OCI-LY7 (cell line): ENCODE measurements around the gene MN1. TPM values are rescaled to one million over a fixed set of nuclear protein-coding genes. Genes with fewer than 3 reads are reported as not detected.

Source experiments
- BruUV-seq: library from RNA; stranded (reverse); fragments of 400-500 nt; replicated peaks from 2 replicates; lab custom pipeline; 2021; lab: Mats Ljungman, UMichigan
- CTCF ChIA-PET: fragments of 300-600 bp; sonication (Branson Sonifier 250); formaldehyde crosslinking; loops from one replicate; lab custom pipeline; 2022; ENCODE audit warnings: antibody characterized with exemption; ENCODE audit not compliant: unreplicated experiment; lab: Charles Lee
- POLR2A ChIA-PET: fragments of 300-600 bp; sonication (Branson Sonifier 250); formaldehyde crosslinking; loops from one replicate; lab custom pipeline; 2022; ENCODE audit warnings: antibody characterized with exemption; lab: Charles Lee
- DNase-seq: peaks from one replicate; pipeline ENCODE4 v3.0.0-alpha.2; 2015; ENCODE audit warnings: low spot score
- H2AFZ ChIP-seq: fragments of 200-600 bp; sonication (generic), shearing (Covaris generic); 2 replicates; pipeline ENCODE4 v1.6.1; 2014; ENCODE audit warnings: mild to moderate bottlenecking, antibody characterized with exemption, low read length, moderate library complexity
- H3K27ac ChIP-seq: fragments of 200-600 bp; sonication (generic); 2 replicates; pipeline ENCODE4 v1.5.1; 2014; ENCODE audit warnings: mixed run types, low read depth, mild to moderate bottlenecking, moderate library complexity, low read length, inconsistent platforms; ENCODE audit not compliant: poor library complexity, severe bottlenecking
- H3K36me3 ChIP-seq: fragments of 200-600 bp; sonication (generic); 2 replicates; pipeline ENCODE4 v1.6.1; 2014; ENCODE audit warnings: mild to moderate bottlenecking, antibody characterized with exemption, low read length, moderate library complexity, mixed read lengths; ENCODE audit not compliant: insufficient read depth
- H3K4me1 ChIP-seq: fragments of 200-600 bp; sonication (generic); 2 replicates; pipeline ENCODE4 v1.5.1; 2014; ENCODE audit warnings: mild to moderate bottlenecking, low read length; ENCODE audit not compliant: insufficient read depth, poor library complexity, severe bottlenecking
- H3K4me2 ChIP-seq: fragments of 200-600 bp; sonication (generic); 2 replicates; pipeline ENCODE4 v1.6.1; 2014; ENCODE audit warnings: mild to moderate bottlenecking, low read length
- H3K4me3 ChIP-seq: fragments of 200-600 bp; sonication (generic); 2 replicates; pipeline ENCODE4 v1.5.1; 2014; ENCODE audit warnings: mild to moderate bottlenecking, low read depth, low read length; ENCODE audit not compliant: poor library complexity, severe bottlenecking
- H3K79me2 ChIP-seq: fragments of 200-600 bp; sonication (generic); 2 replicates; pipeline ENCODE4 v1.6.1; 2016; ENCODE audit warnings: low read depth, mild to moderate bottlenecking, low read length, moderate library complexity, mixed read lengths; ENCODE audit not compliant: insufficient read depth
- H3K9me2 ChIP-seq: fragments of 200-600 bp; sonication (generic); 2 replicates; pipeline ENCODE4 v1.6.1; 2016; ENCODE audit warnings: mild to moderate bottlenecking, low read length, mixed read lengths; ENCODE audit not compliant: insufficient read depth
- H3K9me3 ChIP-seq: fragments of 200-600 bp; sonication (generic); 2 replicates; pipeline ENCODE4 v1.6.1; 2014; ENCODE audit warnings: mild to moderate bottlenecking, mixed run types, low read length, mixed read lengths
- H4K20me1 ChIP-seq: fragments of 200-600 bp; sonication (generic); 2 replicates; pipeline ENCODE4 v1.6.1; 2014; ENCODE audit warnings: mild to moderate bottlenecking, antibody characterized with exemption, low read length, moderate library complexity, mixed read lengths; ENCODE audit not compliant: insufficient read depth
- EZH2phosphoT487 ChIP-seq: fragments of 200-600 bp; sonication (generic); IDR thresholded peaks from 2 replicates; pipeline ENCODE4 v1.6.1; 2018; ENCODE audit warnings: low read depth, borderline replicate concordance, mild to moderate bottlenecking, mixed run types, antibody characterized with exemption, low read length, moderate library complexity, mixed read lengths
- intact Hi-C: fragments of 100-400 bp; cut with micrococcal nuclease; formaldehyde crosslinking; loops from one replicate; pipeline ENCODE4 v1.10.0; 2022; ENCODE audit not compliant: unreplicated experiment
- total RNA-seq, 2 experiments: library from RNA; depleted of rRNA in 1 of 2; stranded (reverse); fragments of >200 nt in 1 of 2; shearing (Covaris generic) in 1 of 2; gene quantifications; 2 replicates each; pipeline ENCODE4 v1.2.3, GENCODE V29; 2014 to 2022
- TF ChIP-seq, protein P1 (sequence below): fragments of 200-600 bp; sonication (generic); conservative IDR thresholded peaks from 2 replicates; pipeline ENCODE4 v1.5.1; 2014; ENCODE audit warnings: mild to moderate bottlenecking, antibody characterized with exemption, low read length, moderate library complexity, mixed read lengths

The MN1 gene
- total RNA-seq, 2 experiments from 2014 or later: 0.47 TPM; not detected in 1

DNA sequence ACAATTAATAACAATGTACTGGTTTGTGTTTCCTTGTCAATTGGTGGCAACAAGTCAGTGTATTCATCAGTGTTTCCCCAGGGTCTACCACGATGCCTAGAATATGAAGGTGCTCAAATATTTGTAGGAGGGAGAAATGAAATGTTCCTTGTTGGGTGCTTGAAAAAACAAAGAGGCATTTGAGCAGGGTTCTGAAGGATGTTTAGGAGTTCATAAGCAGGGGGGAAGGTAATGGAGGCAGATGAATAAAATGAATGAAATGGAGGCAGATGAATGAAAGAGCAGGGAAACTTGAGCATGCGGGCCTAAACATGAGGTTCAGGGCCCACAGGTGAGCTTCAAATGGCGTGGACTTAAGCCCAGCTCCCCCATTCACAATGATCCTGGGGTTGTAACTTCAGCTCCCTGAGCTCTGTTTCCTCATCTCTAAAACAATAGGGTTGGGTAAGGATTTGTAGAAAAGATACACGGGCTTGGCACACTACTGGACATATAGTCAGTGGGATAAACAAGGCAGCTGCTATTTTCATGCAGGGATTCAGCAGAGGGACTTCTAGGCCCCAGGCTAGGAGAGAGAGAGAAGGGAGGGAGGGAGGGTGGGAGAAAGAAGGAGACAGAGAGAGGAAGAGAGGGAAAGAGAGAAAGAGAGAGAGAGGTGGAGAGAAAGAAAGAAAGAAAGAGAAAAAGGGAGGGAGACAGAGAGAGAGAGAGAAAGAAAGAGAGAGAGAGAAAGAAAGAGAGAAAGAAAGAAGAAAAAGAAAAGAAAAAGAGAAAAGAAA is 73.7 kb downstream of the MN1 start:
- TF ChIP-seq, protein P1, sequence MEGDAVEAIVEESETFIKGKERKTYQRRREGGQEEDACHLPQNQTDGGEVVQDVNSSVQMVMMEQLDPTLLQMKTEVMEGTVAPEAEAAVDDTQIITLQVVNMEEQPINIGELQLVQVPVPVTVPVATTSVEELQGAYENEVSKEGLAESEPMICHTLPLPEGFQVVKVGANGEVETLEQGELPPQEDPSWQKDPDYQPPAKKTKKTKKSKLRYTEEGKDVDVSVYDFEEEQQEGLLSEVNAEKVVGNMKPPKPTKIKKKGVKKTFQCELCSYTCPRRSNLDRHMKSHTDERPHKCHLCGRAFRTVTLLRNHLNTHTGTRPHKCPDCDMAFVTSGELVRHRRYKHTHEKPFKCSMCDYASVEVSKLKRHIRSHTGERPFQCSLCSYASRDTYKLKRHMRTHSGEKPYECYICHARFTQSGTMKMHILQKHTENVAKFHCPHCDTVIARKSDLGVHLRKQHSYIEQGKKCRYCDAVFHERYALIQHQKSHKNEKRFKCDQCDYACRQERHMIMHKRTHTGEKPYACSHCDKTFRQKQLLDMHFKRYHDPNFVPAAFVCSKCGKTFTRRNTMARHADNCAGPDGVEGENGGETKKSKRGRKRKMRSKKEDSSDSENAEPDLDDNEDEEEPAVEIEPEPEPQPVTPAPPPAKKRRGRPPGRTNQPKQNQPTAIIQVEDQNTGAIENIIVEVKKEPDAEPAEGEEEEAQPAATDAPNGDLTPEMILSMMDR: no peak
- TF ChIP-seq EZH2phosphoT487: no peak
- POLR2A ChIA-PET: no interaction called here
- no peaks in the 10 kb centered on the region for H3K79me2 ChIP-seq
- H3K27ac ChIP-seq: no peak overlapping the region
- no peaks in the 10 kb centered on the region for H3K9me2 ChIP-seq
- H3K36me3 ChIP-seq: no peaks in the 10 kb centered on the region
- no peak overlapping the region for H3K4me2 ChIP-seq
- intact Hi-C loops: no loop called here
- H3K4me3 ChIP-seq: no peak overlapping the region
- CTCF ChIA-PET: no interaction called here
- no peaks in the 10 kb centered on the region for H4K20me1 ChIP-seq
- no peaks in the 10 kb centered on the region for H3K9me3 ChIP-seq
- H2AFZ ChIP-seq: no peak overlapping the region
- no peaks in the 10 kb centered on the region for H3K4me1 ChIP-seq
- BruUV-seq: no TSS peak
- DNase-seq: no peak

DNA sequence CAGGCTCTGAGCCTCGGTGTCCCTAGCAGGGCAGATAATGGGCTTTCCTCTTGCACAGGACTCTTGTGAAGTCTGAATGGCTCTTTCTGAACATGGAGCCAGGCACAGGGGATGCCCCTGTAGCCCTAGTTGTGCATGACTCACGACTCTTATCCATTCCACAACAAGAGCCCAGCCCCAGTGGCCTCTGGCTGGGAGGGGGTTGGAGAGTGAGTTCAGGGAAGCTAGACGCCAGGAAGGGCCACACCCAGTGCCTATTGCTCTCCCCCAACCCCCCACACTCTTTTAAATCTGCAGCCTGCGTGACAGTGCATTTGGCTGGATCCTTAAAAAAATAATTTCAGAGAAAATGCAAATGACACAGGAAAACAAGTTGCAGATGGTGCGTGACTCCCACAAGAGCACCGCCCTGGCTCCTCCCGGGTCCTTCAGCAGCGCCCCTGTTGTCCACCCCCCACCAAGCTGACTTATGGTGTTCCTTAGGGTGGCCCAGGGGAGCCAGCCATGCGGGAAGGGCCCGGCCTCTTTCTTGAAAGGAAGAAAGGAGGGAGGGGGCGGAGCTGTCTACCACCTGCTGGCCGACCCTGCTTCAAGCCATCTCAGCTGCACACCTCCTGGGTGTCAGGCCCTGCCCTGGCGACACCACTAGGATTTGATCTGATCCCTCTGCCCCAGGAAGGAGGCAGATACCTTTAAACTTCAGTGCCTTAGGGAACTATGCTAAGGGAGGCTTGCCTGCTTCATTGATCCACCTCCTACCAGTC is 74.7 kb downstream of the MN1 start:
- TF ChIP-seq, protein P1: no peak
- TF ChIP-seq EZH2phosphoT487: no peak
- CTCF ChIA-PET: no interaction called here
- Histone ChIP-seq H4K20me1 (no peaks in the 10 kb centered on the region), H3K9me3 (no peaks in the 10 kb centered on the region), H3K9me2 (no peaks in the 10 kb centered on the region), H3K36me3 (no peaks in the 10 kb centered on the region), H3K27ac (no peak overlapping the region), H2AFZ (no peak overlapping the region), H3K4me1 (no peaks in the 10 kb centered on the region), H3K4me2 (no peak overlapping the region), H3K4me3 (no peak overlapping the region), H3K79me2 (no peaks in the 10 kb centered on the region)
- POLR2A ChIA-PET: no interaction called here
- intact Hi-C loops: no loop called here
- no TSS peak for BruUV-seq
- DNase-seq: no peak

DNA sequence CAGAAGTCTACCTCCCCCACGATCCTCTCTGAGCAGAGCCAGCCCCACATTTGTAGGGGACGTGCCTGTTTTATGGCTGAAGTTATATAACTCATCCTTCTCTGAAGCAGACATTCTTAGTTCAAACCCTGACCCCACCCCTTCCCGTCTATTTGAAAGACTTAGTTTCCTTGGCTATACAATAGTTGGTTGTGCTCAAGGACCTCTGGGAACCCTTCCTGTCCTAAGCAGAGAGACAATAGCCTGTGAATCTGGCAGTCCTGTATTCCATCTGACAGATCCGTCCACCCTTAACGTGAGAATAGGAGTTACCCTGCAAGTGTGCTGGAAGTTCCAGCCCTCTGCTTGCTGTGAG is 75.2 kb downstream of the MN1 start:
- Histone ChIP-seq H2AFZ (no peak overlapping the region), H3K4me3 (no peak overlapping the region), H3K79me2 (no peaks in the 10 kb centered on the region), H4K20me1 (no peaks in the 10 kb centered on the region), H3K27ac (no peak overlapping the region), H3K4me2 (no peak overlapping the region), H3K9me3 (no peaks in the 10 kb centered on the region), H3K4me1 (no peaks in the 10 kb centered on the region), H3K36me3 (no peaks in the 10 kb centered on the region), H3K9me2 (no peaks in the 10 kb centered on the region)
- POLR2A ChIA-PET: no interaction called here
- BruUV-seq: no TSS peak
- CTCF ChIA-PET: no interaction called here
- DNase-seq: no peak
- intact Hi-C loops: no loop called here
- TF ChIP-seq EZH2phosphoT487: no peak
- TF ChIP-seq, protein P1: no peak
